ENCODE data around the gene TECR.
"Not testable (repeated sequence)": the region's sequence is repeated elsewhere in the genome, so short reads cannot be mapped to it uniquely, and the experiment has no call there.

DNA sequence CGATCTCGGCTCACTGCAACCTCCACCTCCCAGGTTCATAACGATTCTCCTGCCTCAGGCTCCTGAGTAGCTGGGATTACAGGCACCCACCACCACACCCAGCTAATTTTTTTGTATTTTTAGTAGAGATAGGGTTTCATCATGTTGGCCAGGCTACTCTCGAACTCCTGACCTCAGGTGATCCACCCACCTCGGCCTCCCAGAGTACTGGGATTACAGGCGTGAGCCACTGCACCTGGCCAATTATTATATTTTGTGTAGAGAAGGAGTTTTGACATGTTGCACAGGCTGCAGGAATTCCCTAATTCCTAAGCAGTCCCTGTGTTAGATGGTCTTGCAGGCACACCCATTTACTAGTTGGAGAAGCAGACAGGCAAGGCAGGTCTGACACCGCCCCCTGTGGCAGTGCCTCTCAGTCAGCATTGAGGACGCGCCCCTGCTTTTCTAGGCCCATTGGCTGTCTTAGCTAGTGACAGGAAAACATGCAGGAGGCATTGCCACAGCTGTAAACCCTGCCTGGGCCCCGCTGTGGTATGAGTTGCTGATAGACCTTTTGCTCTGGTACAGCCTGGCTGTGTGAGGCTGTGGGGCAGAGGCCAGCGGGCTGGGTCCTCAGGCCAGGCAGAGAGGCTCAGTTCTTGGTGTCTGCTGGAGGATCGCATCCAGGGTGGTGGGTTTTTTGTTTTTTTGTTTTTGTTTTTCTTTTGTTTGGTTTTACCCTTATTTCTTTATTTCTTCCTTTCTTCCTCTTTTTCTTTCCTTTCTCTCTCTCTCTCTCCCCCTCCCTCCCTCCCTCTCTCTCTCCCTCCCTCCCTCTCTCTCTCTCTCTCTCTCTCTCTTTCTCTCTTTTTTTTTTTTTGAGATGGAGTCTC lies 22.0 kb downstream of the TECR start:
- TF ChIP-seq, protein P1, sequence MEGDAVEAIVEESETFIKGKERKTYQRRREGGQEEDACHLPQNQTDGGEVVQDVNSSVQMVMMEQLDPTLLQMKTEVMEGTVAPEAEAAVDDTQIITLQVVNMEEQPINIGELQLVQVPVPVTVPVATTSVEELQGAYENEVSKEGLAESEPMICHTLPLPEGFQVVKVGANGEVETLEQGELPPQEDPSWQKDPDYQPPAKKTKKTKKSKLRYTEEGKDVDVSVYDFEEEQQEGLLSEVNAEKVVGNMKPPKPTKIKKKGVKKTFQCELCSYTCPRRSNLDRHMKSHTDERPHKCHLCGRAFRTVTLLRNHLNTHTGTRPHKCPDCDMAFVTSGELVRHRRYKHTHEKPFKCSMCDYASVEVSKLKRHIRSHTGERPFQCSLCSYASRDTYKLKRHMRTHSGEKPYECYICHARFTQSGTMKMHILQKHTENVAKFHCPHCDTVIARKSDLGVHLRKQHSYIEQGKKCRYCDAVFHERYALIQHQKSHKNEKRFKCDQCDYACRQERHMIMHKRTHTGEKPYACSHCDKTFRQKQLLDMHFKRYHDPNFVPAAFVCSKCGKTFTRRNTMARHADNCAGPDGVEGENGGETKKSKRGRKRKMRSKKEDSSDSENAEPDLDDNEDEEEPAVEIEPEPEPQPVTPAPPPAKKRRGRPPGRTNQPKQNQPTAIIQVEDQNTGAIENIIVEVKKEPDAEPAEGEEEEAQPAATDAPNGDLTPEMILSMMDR (IDR thresholded peaks at IDR 0.05; ENCODE audit: extremely low read depth in 1 of 2, insufficient read depth in 1 of 2, low read depth in 1 of 2, low read length in 2 of 2), result peak in 1 of 2 donors; percentile 1
- TF ChIP-seq MYC (IDR thresholded peaks at IDR 0.05; ENCODE audit: low read depth, low read length); POLR2AphosphoS5 (IDR thresholded peaks at IDR 0.05; ENCODE audit: insufficient read depth, low read depth, low read length); POLR2A (IDR thresholded peaks at IDR 0.05; ENCODE audit: low read depth, low read length); EZH2 (IDR thresholded peaks at IDR 0.05; ENCODE audit: borderline replicate concordance, low read depth, low read length, severe bottlenecking): not testable (repeated sequence)
- TF ChIP-seq, protein P2, sequence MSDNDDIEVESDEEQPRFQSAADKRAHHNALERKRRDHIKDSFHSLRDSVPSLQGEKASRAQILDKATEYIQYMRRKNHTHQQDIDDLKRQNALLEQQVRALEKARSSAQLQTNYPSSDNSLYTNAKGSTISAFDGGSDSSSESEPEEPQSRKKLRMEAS (IDR thresholded peaks at IDR 0.05; ENCODE audit: insufficient read depth, insufficient read length), result not testable (repeated sequence)
